Measurements from ENCODE around the gene MAP2K5. TPM values are rescaled to one million over a fixed set of nuclear protein-coding genes. Genes with fewer than 3 reads are reported as not detected.

MAP2K5 gene
- total and polyA plus RNA-seq, 7 donors = 11.3 to 19.4 (median 14.3) TPM

GRCh38 chr15:67836955-67837354 lies 294.5 kb downstream of the MAP2K5 start:
- Histone ChIP-seq H3K9me3 (no peaks in the 10 kb centered on the region), H3K36me3 (no peaks in the 10 kb centered on the region), H3K4me3 (no peak overlapping the region), H3K27ac (no peak overlapping the region), H3K27me3 (peaks cover 39 to 43% (median 40%) of the 10 kb centered on the region in 3 donors), H3K4me1 (peaks cover 0 to 70% (median 63%) of the 10 kb centered on the region in 4 donors)
- intact Hi-C loops (cut with DNase I) = loop anchor here (5.0 kb wide), 3 partner anchors 295 to 440 kb away; partner anchors contain the start of genes C15orf61, FEM1B and MAP2K5
- peak; percentile 30 for DNase-seq
- TF ChIP-seq POLR2AphosphoS5 (IDR thresholded peaks at IDR 0.05) = no peak
- no peak for TF ChIP-seq CTCF (IDR thresholded peaks at IDR 0.05)
- TF ChIP-seq EP300 (IDR thresholded peaks at IDR 0.05) = no peak
- TF ChIP-seq POLR2A (IDR thresholded peaks at IDR 0.05) = no peak
- WGBS, 2 donors = 66 to 74% methylated on average over 2 of the region's 2 CpGs

- H3K27me3 ChIP-seq = peaks cover 20 to 24% (median 21%) of the 10 kb centered on the region in 3 donors
- H3K9me3 ChIP-seq = no peaks in the 10 kb centered on the region
- TF ChIP-seq CTCF (IDR thresholded peaks at IDR 0.05) (peak in 1 of 4 experiments; percentile 7), POLR2A (IDR thresholded peaks at IDR 0.05) (no peak), EP300 (IDR thresholded peaks at IDR 0.05) (no peak), POLR2AphosphoS5 (IDR thresholded peaks at IDR 0.05) (peak in 2 of 4 donors; percentile 9 to 23)
- peak; percentile 81 for DNase-seq
- peak overlapping the region in 3 of 4 donors; percentile 0 to 90 (median 89) for H3K4me3 ChIP-seq
- H3K36me3 ChIP-seq = no peaks in the 10 kb centered on the region
- intact Hi-C loops (cut with DNase I) = loop anchor here (5.0 kb wide), 3 partner anchors 297 to 438 kb away; partner anchors contain the start of genes C15orf61, FEM1B and MAP2K5
- H3K4me1 ChIP-seq = peaks cover 0 to 65% (median 58%) of the 10 kb centered on the region in 4 donors
- H3K27ac ChIP-seq = peak overlapping the region; percentile 97 to 100 (median 99)
- WGBS, 2 donors = 6 to 9% methylated on average over 25 of the region's 25 CpGs
These were observed 296.4 kb downstream of the MAP2K5 start for GRCh38 chr15:67838789-67839332.

GRCh38 chr15:67839499-67839928 lies 297.0 kb downstream of the MAP2K5 start:
- peaks cover 0 to 65% (median 57%) of the 10 kb centered on the region in 4 donors for H3K4me1 ChIP-seq
- H3K27ac ChIP-seq = peak overlapping the region; percentile 97 to 100 (median 99)
- peak; percentile 60 for DNase-seq
- no peak for TF ChIP-seq POLR2A (IDR thresholded peaks at IDR 0.05)
- TF ChIP-seq EP300 (IDR thresholded peaks at IDR 0.05) = no peak
- no peak for TF ChIP-seq POLR2AphosphoS5 (IDR thresholded peaks at IDR 0.05)
- no peak for TF ChIP-seq CTCF (IDR thresholded peaks at IDR 0.05)
- H3K4me3 ChIP-seq = peak overlapping the region; percentile 9 to 95 (median 90)
- 1% methylated on average over 12 of the region's 12 CpGs for WGBS, 2 donors
- intact Hi-C loops (cut with DNase I) = loop anchor here (5.0 kb wide), 3 partner anchors 297 to 438 kb away; partner anchors contain the start of genes C15orf61, FEM1B and MAP2K5
- no peaks in the 10 kb centered on the region for H3K9me3 ChIP-seq
- H3K36me3 ChIP-seq = no peaks in the 10 kb centered on the region
- H3K27me3 ChIP-seq = peaks cover 15 to 18% (median 15%) of the 10 kb centered on the region in 3 donors

GRCh38 chr15:67839929-67840748 lies 297.6 kb downstream of the MAP2K5 start, which contains the start of gene RNU6-1:
Gene RNU6-1 (minus strand): TSS chr15:67840045.
- peaks cover 8 to 11% (median 9%) of the 10 kb centered on the region in 3 donors for H3K27me3 ChIP-seq
- intact Hi-C loops (cut with DNase I) = loop anchor here (5.0 kb wide), 3 partner anchors 298 to 437 kb away; partner anchors contain the start of genes C15orf61, FEM1B and MAP2K5
- peak within 1 kb of the TSS; percentile 97 to 100 (median 99) for H3K27ac ChIP-seq
- no peaks in the 10 kb centered on the region for H3K9me3 ChIP-seq
- H3K36me3 ChIP-seq = no peaks in the 10 kb centered on the region
- peak; percentile 97 for DNase-seq
- peaks cover 0 to 62% (median 51%) of the 10 kb centered on the region in 4 donors for H3K4me1 ChIP-seq
- peak in 1 of 4 donors; percentile 52 for TF ChIP-seq EP300 (IDR thresholded peaks at IDR 0.05)
- TF ChIP-seq CTCF (IDR thresholded peaks at IDR 0.05) = no peak
- TF ChIP-seq POLR2AphosphoS5 (IDR thresholded peaks at IDR 0.05) = peak; percentile 96 to 98 (median 97)
- peak; percentile 92 to 96 for TF ChIP-seq POLR2A (IDR thresholded peaks at IDR 0.05)
- peak within 1 kb of the TSS; percentile 89 to 95 (median 91) for H3K4me3 ChIP-seq
- WGBS, 2 donors = 0% methylated on average over 62 of the region's 62 CpGs
